Gastroesophageal sphincter (tissue), 3 donors: Measurements from ENCODE around the gene PCDHGB3.

Experiments
- POLR2A ChIP-seq, 2 donors: fragments of 450-650 bp; IDR thresholded peaks; one replicate each; pipeline ENCODE4 v1.6.1; 2017; ENCODE audit warnings: antibody characterized with exemption in 2 of 2, mild to moderate bottlenecking in 2 of 2, moderate library complexity in 1 of 2
- POLR2AphosphoS5 ChIP-seq: sonication (generic); formaldehyde crosslinking; IDR thresholded peaks from one replicate; pipeline ENCODE4 v1.6.1; 2017; ENCODE audit warnings: antibody characterized with exemption
- TF ChIP-seq, protein P1 (sequence below), 4 experiments: fragments of 200-600 bp in 2 of 4; fragments of 450-650 bp in 2 of 4; sonication (generic) in 1 of 4; IDR thresholded peaks; one replicate each; pipeline ENCODE4 v1.5.1; 2017 to 2019; ENCODE audit warnings: antibody characterized with exemption in 4 of 4, mild to moderate bottlenecking in 2 of 4, moderate library complexity in 2 of 4

DNA sequence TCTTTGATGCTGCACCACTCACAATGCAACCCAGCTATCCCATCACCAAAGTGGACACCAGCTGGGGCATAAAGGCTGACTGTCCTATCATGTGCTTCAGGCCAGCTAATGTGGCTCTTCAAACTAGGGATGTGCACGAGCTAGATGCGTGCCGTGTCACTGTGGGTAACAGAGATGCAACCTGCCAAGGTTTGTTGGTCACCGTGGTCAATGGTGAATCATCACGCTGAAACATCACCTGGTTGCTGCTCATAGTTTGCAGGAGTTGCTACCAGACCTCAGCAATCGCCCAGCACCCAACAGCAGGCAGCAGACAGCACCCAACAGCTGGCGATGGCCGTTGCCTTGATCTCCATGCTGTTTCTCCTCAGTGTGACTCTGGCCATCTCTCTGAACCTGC is 41.8 kb upstream of the PCDHGB3 start:
- TF ChIP-seq, protein P1, sequence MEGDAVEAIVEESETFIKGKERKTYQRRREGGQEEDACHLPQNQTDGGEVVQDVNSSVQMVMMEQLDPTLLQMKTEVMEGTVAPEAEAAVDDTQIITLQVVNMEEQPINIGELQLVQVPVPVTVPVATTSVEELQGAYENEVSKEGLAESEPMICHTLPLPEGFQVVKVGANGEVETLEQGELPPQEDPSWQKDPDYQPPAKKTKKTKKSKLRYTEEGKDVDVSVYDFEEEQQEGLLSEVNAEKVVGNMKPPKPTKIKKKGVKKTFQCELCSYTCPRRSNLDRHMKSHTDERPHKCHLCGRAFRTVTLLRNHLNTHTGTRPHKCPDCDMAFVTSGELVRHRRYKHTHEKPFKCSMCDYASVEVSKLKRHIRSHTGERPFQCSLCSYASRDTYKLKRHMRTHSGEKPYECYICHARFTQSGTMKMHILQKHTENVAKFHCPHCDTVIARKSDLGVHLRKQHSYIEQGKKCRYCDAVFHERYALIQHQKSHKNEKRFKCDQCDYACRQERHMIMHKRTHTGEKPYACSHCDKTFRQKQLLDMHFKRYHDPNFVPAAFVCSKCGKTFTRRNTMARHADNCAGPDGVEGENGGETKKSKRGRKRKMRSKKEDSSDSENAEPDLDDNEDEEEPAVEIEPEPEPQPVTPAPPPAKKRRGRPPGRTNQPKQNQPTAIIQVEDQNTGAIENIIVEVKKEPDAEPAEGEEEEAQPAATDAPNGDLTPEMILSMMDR (IDR thresholded peaks at IDR 0.05): no peak
- TF ChIP-seq POLR2A (IDR thresholded peaks at IDR 0.05): no peak
- no peak for TF ChIP-seq POLR2AphosphoS5
